NCI-H128 (cell line): ENCODE results near the gene MACF1.

ENCODE experiments used
- DNase-seq: peaks from one replicate; lab custom pipeline; 2025; ENCODE audit not compliant: unreplicated experiment; lab: John Stamatoyannopoulos, UW

The MACF1 gene

DNA sequence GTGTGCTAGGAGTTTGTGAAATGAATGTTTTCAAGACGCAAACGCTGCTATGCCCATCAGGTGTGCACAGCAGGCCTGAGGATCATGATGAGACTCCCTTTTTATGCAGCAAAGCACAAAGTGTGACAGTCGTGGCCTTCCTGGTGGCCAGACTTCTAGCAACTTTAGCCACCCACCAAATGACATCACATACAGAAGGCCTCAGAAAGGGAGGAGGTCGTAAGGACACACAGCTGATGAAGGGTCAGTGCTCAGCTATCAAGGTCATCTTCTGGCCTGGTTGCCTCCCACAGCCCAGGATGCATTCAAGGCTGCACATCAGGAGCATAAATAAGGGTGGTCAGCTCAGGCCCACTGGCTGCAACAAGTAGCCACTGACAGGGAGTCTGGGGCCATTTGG lies 323.6 kb downstream of the MACF1 start:
- DNase-seq, result no peak

DNA sequence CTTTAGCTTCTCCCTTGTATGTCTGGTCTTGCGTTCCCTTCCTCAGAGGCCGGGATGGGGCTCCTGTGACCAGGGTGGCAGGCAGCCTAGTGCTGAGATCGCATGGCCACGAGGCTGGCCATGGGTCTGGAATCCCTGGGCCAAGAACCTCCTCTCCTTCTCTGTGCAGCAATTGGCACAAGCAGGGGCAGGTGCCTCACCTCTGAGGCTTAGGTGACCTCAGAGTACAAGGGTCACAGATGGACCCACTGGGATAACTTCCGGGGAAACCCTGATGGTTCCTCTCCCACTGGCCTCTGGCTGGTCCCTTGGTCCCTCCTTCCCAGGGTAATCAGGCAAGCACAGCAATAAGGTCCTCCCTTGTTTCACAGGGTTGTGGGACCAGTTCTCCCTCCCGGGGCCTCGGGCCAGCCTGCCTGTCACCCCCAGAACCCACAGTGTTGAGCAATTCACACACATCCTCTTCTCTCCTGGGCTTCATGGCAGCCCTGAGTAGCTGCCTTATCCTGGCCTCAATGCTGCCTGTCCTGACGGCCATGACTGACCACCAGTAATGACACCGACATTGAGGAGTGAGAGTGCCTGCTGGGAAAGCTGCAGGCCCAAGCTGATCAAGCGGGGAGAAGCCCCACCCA lies 325.5 kb downstream of the MACF1 start:
- DNase-seq, result no peak

DNA sequence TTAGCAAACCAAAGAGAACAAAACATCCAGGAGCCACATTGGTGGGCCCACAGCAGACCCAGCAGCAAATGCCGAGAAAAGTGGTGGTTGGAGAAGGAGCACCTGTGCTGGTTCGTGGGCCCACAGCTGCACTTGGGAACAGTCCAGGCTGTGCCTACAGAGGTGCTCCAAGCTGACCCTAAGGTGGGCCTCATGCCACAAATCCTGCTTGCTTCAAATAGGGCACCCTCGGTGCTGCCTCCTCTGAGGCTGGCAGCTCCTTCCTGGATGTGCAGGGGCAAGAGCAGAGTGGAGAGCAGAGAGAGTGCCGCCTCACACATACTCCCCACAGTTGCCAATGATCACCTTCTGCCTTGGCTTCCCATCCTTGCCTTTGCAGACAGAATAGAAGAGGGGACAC lies 327.0 kb downstream of the MACF1 start:
- no peak for DNase-seq

DNA sequence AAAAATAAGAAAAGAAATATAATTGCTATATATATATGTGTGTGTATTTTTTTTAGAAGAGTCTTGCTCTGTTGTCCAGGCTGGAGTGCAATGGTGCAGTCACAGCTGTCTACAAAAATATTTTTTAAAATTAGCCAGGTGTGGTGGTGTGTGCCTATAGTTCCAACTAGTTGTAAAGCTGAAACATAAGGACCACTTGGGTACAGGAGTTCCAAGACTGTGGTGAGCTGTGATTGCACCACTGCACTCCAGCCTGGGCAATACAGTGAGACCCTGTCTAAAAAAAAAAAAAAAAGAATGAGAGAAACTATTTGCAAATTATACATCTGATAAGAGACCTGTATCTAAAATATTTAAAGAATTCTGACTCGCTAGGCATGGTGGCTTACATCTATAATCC lies 328.9 kb downstream of the MACF1 start:
- no peak for DNase-seq
